ENCODE results near the gene ARHGAP22. TPM values are rescaled to one million over a fixed set of nuclear protein-coding genes. Genes with fewer than 3 reads are reported as not detected.

The ARHGAP22 gene
- total and polyA plus RNA-seq, 2 of the 4 experiments (the other 2 are of a cell fraction) = 28.3 to 30.2 TPM

DNA sequence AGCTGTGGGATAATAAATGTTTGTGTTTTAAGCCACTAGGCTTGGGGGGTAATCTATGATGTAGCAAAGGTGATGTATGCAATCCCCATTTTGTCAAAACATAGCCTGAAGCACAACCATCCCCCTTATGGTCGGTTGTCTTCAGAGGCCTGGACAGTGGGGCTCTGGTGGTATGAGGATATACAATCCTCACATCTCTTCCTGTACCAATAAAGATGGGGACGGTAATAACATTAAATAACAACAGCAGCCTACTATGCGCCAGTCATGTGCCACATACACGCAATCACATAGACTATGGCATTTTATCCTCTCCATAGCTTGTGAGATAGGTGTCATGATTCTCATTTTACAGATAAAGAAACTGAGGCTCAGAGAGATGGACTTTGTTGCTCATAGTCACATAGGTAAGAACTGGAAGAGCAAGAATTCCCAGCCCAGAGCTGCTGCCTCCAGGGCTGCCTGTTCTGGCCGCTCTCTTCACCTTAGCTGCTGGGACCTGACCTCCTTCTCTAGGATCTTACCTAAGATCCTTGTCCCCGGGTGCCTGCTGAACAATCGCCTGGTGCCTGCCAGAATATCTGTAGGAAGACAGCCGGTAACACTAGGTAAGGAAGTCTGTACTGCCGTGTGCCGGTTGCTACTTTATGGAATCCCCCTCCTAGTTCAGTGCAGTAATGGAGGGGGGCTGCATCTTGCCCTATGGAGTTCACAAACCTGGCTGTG, 108.6 kb downstream of the ARHGAP22 start:
- peaks cover 39 to 88% of the 10 kb centered on the region in 2 experiments for H3K79me1 ChIP-seq (ENCODE audit: low read depth in 1 of 2, low read length in 2 of 2)
- H3K9ac ChIP-seq (ENCODE audit: low read depth, low read length) = no peak overlapping the region
- H4K20me1 ChIP-seq (ENCODE audit: insufficient read depth, low read length) = peaks cover 33% of the 10 kb centered on the region; the same call in 1 of the 2 replicates
- H3K27me3 ChIP-seq (ENCODE audit: control insufficient read depth, insufficient read depth, low read length) = no peaks in the 10 kb centered on the region
- ATAC-seq (ENCODE audit: low read depth) = no peak
- H2AFZ ChIP-seq (replicated peaks; ENCODE audit: low read length, poor library complexity) = peak overlapping the region; percentile 16
- no peak overlapping the region for H3K4me3 ChIP-seq (ENCODE audit: insufficient read depth, low read depth, low read length)
- H4K8ac ChIP-seq (ENCODE audit: low read depth in 2 of 2, low read length in 2 of 2) = peak overlapping the region in 1 of 2 experiments; percentile 92; a peak in 2 of 4 replicates
- no peaks in the 10 kb centered on the region for H3K36me3 ChIP-seq (ENCODE audit: control insufficient read depth, insufficient read depth, low read length)
- peaks cover 20% of the 10 kb centered on the region for H3K4me1 ChIP-seq (ENCODE audit: control insufficient read depth, insufficient read depth, low read length)
- peak overlapping the region; percentile 57 for H2BK5ac ChIP-seq (ENCODE audit: low read depth, low read length, poor library complexity, severe bottlenecking)
- WGBS, 2 experiments (ENCODE audit: extremely low coverage in 2 of 2, insufficient read length in 1 of 2) = no CpG with 5 or more reads among the region's 10 CpGs
- H3K9me1 ChIP-seq (ENCODE audit: insufficient read depth, low read length) = peaks cover 38% of the 10 kb centered on the region
- no peak for DNase-seq
- H3K27ac ChIP-seq (ENCODE audit: insufficient read depth, low read length) = no peak overlapping the region; the same call in 1 of the 2 replicates
- H2BK15ac ChIP-seq (ENCODE audit: low read depth, low read length) = peak overlapping the region; percentile 64; the same call in 1 of the 3 replicates
- peak overlapping the region; percentile 80 for H3K4ac ChIP-seq (ENCODE audit: low read depth, low read length)
- no TSS peak for BruUV-seq (replicated peaks)
- H3K56ac ChIP-seq (ENCODE audit: extremely low read depth, insufficient read depth, low read length) = no peak overlapping the region
- H3K14ac ChIP-seq (replicated peaks; ENCODE audit: low read depth, low read length) = 0 out of 2 replicates have a peak overlapping the region, but pooled peaks have one; percentile 36
- ChIA-PET CTCF (no interaction called here), POLR2A (ENCODE audit: unreplicated experiment) (no interaction called here)
- intact Hi-C loops (cut with micrococcal nuclease) (no loop called here), dilution Hi-C loops (cut with HindIII; ENCODE audit: low sequenced_read_pairs, unreplicated experiment) (no loop called here), in situ Hi-C loops (cut with MboI; ENCODE audit: low sequenced_read_pairs) (no loop called here)
- no peak overlapping the region for H4K5ac ChIP-seq (ENCODE audit: low read depth, low read length)
- H2AK5ac ChIP-seq (ENCODE audit: low read depth, low read length) = peak overlapping the region; percentile 51
- H2AK9ac ChIP-seq (replicated peaks; ENCODE audit: low read depth, low read length, poor library complexity) = peak overlapping the region; percentile 83
- no peaks in the 10 kb centered on the region for H3K9me3 ChIP-seq (ENCODE audit: control insufficient read depth, insufficient read depth, low read length)
- no peak overlapping the region for H3K4me2 ChIP-seq (ENCODE audit: low read depth, low read length)
- H2BK120ac ChIP-seq (ENCODE audit: low read depth, low read length) = 0 out of 2 replicates have a peak overlapping the region, but pooled peaks have one; percentile 68
- no peak overlapping the region for H3K23ac ChIP-seq (ENCODE audit: low read depth, low read length)
- peak overlapping the region; percentile 80; the same call in 1 of the 2 replicates for H4K91ac ChIP-seq (ENCODE audit: insufficient read depth, low read depth, low read length)
- no peak overlapping the region; the same call in 1 of the 2 replicates for H3K18ac ChIP-seq (ENCODE audit: low read depth, low read length)
- H2BK20ac ChIP-seq (ENCODE audit: low read depth, low read length) = no peak overlapping the region
- TF ChIP-seq BHLHE40 (IDR thresholded peaks at IDR 0.05; ENCODE audit: low read depth, low read length) (no peak), POLR2A (IDR thresholded peaks at IDR 0.05; ENCODE audit: low read depth, low read length) (no peak), SMC3 (IDR thresholded peaks at IDR 0.05; ENCODE audit: low read depth, low read length) (no peak), MAFK (IDR thresholded peaks at IDR 0.05; ENCODE audit: low read depth, low read length) (no peak), CEBPB (IDR thresholded peaks at IDR 0.05; ENCODE audit: low read depth, low read length) (no peak), RFX5 (IDR thresholded peaks at IDR 0.05; ENCODE audit: low read depth, low read length) (no peak), ELK1 (IDR thresholded peaks at IDR 0.05; ENCODE audit: borderline replicate concordance, low read depth, low read length) (no peak), NFE2L2 (IDR thresholded peaks at IDR 0.05; ENCODE audit: low read depth, low read length) (no peak), FOS (IDR thresholded peaks at IDR 0.05; ENCODE audit: low read depth, low read length) (no peak), RAD21 (IDR thresholded peaks at IDR 0.05; ENCODE audit: low read length) (no peak), MAZ (IDR thresholded peaks at IDR 0.05; ENCODE audit: borderline replicate concordance, low read depth, low read length) (no peak), RCOR1 (IDR thresholded peaks at IDR 0.05; ENCODE audit: insufficient replicate concordance, low read length) (no peak), MXI1 (IDR thresholded peaks at IDR 0.05; ENCODE audit: borderline replicate concordance, low read depth, low read length) (no peak), CHD1 (IDR thresholded peaks at IDR 0.05; ENCODE audit: low read depth, low read length) (no peak)
- TF ChIP-seq, protein P1, sequence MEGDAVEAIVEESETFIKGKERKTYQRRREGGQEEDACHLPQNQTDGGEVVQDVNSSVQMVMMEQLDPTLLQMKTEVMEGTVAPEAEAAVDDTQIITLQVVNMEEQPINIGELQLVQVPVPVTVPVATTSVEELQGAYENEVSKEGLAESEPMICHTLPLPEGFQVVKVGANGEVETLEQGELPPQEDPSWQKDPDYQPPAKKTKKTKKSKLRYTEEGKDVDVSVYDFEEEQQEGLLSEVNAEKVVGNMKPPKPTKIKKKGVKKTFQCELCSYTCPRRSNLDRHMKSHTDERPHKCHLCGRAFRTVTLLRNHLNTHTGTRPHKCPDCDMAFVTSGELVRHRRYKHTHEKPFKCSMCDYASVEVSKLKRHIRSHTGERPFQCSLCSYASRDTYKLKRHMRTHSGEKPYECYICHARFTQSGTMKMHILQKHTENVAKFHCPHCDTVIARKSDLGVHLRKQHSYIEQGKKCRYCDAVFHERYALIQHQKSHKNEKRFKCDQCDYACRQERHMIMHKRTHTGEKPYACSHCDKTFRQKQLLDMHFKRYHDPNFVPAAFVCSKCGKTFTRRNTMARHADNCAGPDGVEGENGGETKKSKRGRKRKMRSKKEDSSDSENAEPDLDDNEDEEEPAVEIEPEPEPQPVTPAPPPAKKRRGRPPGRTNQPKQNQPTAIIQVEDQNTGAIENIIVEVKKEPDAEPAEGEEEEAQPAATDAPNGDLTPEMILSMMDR (conservative IDR thresholded peaks at IDR 0.05; ENCODE audit: low read depth, low read length) = no peak

Measured in IMR-90 (cell line).